Stimulated activated CD4-positive, alpha-beta T cell treated with anti-CD3 and anti-CD28 coated beads, Interleukin-2, amount 100 ng/mL, for 24 hours (primary cell): Measurements from ENCODE around the gene CD52.

Source experiments
- DNase-seq, 2 donors: peaks; one replicate each; pipeline ENCODE4 v3.0.0-alpha.2; 2020

The CD52 gene

GRCh38 chr1:26335774-26336476 lies 18.2 kb downstream of the CD52 start:
- DNase-seq = no peak

DNA sequence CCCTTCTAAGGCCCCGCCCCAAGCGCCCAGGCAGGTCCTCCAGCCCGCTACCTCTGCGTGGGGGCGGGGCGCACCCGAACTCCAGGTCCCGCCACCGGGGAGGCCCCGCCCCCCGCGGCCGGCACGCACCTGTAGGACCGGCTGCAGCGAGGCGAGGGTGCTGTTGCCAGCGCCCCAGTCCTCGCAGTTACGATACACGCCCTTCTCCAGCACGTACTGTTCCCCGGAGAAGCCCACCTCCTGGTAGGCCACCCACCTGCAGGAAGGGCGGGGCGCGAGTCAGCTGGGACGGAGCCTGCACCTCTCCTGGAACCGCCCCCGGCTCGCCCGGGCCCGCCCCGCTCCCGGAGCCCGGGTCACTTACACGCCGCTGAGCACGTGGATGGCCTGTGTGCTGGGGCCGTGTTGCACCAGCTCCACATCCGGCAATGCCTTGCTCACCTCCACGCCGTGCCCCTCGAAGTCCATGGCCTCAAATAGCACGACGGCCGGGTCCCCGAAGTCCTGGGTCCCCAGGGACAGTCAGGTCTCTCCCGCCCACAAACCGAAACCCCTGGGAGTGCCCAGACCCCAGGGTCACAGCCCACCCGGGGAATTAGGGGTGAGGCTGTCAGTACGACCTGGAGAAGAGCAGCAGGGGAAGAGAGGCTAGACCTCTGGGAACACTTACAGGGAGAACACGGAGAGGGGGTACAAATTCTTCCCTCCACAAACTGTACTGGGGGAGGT lies 18.9 kb downstream of the CD52 start:
- peak; percentile 84 to 91 for DNase-seq

GRCh38 chr1:26337206-26337535 lies 19.4 kb downstream of the CD52 start:
- no peak for DNase-seq

DNA sequence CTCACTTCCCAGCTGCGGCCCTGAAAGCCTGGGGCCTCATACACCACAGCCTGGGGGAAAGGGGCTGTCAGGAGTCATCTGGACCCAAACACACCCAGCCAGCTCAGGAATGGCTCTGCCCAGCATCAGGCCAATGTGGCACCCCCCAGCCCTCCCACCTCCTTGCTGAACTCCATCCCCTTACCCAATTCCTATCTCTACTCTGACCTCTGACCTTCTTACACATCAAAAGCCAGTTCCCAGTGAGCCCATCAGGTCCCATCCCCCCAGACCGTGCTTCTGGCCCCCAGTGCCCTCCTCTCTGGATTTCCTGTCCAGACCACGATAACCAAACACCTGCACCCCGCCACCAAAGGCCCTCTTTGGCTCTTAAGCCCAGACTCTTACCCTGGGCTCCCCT lies 19.9 kb downstream of the CD52 start:
- DNase-seq = no peak

DNA sequence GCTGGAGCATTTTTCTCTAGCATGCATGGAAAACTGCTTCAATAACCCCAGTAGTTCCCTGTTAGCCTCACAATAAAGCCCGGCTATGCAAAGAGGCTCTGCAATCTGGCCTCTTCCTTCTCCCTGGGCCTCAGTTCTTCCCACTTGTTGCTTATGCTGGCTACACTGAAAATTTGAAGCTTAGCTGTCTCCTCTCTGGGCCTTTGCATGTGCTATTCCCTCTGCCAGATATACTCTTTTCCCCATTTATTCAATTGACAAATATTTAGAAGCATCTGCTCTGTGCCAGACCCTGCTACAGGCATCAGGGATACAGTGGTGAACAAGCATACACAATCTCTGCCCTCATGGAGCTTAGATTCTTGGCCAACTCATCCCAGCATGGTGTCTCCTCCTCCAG lies 20.9 kb downstream of the CD52 start:
- DNase-seq = no peak

GRCh38 chr1:26340047-26340481 lies 22.3 kb downstream of the CD52 start:
- DNase-seq = no peak

GRCh38 chr1:26344147-26344920 lies 26.6 kb downstream of the CD52 start:
- DNase-seq = no peak

DNA sequence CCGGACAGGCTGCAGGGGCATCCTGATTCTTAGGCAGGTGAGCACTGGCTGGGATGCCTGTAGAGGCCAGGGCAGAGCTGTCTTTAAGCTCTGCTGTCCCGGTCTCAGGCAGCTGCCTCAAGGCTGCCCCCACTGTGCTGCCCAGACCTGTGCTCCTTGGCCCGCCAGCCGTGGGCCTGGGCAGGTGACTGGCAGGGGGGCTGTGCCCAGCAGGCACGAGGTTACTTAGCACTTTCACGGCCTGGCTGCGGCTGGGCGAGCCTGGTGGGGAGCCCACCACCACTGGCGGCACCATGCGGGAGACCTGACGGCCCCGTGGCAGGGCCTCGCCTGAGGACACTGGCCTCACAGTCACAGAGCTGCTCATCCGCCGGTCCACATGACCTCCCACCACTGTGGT lies 28.0 kb downstream of the CD52 start:
- DNase-seq = no peak

- no peak for DNase-seq
Measured at GRCh38 chr1:26346274-26347033, 28.7 kb downstream of the CD52 start.

- no peak for DNase-seq
Measured at GRCh38 chr1:26349188-26349876, 31.6 kb downstream of the CD52 start.

DNA sequence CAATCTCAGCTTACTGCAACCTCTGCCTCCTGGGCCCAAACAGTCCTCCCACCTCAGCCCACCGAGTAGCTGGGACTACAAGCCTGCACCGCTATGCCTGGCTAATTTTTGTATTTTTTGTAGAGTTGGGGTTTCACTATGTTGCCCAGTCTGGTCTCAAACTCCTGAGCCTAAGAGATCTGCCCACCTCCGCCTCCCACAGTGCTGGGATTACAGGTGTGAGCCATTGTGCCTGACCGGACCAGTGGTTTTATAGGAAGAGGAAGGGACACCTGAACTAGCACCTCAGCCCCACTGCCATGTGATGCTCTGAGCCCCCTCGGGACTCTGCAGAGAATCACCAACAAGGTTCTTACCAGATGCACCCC lies 32.1 kb downstream of the CD52 start:
- no peak for DNase-seq

DNA sequence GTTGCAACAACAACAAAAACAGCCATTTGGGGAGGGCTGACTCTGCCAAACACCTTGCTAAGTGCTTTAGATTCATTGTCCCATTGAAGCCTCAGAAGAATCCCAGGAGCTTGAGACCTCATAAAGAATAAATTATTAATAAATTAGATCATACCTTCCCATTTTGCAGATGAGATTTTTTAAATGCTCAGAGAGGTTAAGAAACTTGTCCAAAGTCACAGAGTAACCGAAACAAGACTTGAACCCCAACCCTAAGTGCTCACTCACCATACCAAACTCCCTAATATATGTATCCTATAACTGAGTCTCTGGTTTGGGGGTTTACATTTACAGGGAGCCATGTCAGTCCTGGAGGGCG lies 32.6 kb downstream of the CD52 start:
- DNase-seq = no peak

DNA sequence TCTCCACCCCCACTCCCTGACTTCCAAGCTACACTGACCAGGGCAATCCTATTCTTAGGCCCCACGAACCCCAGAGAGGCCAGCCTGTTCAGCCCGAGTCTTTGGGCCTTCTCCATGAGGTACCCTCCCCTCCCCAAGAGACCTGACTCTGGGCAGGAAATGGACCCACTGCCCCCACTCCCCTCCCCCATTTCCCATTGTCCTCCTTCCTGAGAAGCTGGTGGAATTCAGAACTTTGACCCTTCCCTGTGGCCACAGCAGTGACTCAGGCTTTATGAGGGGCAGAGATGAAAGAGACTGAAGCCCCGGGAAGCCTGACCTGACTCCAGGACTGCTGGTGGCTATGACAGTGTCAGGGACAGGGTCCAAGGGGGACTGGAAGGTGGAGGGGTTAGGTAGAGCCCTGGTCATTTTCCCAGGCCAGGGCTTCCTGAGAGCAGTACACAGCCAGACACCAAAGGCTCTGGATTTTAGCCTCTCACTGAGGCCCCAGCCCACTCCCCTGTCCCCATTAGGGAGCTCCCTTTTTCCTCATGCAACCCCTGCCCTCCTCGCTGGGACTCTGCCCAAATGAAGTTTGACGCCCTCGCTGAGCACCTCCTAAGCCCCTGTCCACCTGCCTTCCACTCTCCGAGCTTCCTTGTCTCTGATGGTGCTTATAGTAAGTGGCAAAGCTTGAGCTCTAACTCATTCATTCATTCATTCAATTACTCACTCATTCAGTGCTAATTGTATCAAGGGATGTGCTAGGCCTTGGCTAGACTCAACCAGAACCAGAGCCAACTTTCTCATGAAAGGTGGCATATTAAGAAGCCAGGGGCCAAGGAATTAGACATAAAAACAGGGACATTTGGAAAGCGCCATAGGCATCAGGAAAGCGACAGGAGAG lies 33.2 kb downstream of the CD52 start:
- DNase-seq = no peak

DNA sequence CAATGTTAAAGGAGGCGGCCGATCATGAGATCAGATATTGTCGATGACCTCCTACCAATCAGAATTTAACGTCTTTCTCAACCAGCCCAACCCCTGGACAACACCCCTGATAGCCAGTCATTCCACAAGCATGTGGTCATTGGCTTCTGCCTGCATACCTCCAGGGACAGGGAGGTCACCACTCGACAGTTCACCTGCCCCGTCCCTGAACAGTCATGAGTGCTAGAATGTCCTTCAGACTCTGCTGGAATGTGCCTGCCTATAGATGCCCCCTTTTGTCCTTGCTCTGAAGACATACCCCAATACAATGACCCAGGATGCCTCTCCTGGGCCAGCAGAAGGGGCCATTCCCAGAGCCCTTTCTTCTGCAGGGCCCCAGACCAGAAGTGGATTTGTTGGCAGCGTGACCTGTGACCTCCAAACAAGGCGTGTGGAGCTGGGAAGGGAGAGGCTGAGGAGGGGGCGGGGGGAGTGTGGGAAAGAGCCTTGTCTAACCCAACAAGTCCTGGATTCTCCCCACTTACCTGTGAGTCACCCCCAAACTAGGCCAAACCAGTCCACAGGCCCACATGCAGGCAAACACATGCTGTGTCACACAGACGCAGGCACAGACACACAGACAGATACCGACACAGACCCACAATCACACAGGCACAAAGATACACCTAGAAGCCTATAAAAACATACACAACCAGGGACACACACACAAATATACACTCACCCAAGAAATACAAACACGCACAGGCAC lies 34.0 kb downstream of the CD52 start:
- DNase-seq = no peak

- no peak for DNase-seq
Measured at GRCh38 chr1:26352338-26352679, 34.6 kb downstream of the CD52 start.

GRCh38 chr1:26353210-26353859 lies 35.6 kb downstream of the CD52 start:
- no peak for DNase-seq

DNA sequence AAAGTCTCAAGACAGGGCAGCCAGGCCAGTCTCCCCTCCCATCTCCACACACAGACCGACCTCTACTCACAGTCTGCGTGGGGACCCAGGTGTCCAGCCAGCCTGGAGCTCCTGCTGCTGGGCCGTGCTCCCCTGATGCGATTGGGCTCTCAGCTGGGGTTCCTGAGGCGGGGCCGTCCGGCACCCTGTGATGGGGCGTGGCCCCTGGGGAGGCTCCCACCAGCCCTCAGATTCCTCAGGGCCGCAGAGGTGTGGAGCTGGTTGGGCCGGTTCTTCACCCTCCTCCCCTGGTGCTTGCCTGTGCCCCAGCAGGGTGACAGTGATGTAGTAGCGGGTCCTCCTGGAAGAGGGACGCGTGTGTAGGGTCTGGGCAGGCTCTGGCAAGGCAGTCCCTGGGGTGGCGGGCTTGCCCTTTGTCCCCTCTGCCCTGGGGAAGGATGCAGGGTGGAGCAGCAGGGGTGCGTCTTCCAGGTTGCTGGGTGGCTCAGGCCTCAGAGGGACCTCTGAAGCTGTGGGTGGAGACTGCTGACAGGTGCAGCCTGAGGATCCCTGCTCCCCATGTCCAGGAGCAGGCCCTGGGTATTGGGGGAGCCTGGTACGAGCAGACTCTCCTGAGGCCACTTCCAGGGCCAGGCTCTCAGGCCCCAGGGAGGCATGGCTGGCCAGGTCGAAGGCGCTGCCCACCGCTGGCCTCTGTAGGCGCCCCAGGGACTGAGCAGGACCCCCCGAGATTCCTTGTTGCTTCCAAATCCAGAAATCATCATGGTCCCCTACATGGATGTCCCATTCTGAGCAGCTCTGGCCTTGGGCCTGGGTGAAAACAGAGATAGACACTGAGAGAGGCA lies 36.4 kb downstream of the CD52 start, which contains the start of gene CRYBG2:
Gene CRYBG2 (minus strand): TSS at position 155 of the 845 bp plus-strand sequence. CDS start 7,473 bp downstream, outside the sequence.
- DNase-seq = no peak

GRCh38 chr1:26354972-26355371 lies 37.2 kb downstream of the CD52 start:
- no peak for DNase-seq

DNA sequence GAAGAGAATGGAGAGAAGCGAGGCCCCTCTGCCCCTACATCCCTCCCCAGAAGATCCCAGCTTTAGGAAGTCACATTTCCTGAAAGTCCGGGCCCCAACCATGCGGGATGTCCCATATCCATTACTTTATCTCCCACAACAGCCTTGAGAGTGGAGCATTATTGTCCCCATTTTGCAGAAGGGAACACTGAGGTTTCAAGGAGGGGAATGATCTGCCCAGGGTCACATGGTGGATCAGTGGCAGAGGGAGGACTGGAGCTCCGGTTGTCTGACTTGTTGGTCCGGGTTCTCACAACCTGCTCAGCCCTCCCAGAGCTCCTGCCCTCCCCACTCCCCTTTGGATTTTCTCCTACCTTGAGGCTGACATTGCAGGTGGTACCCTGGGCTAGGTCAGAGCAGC lies 38.3 kb downstream of the CD52 start:
- DNase-seq = no peak
